Endothelial cell of umbilical vein (primary cell): ENCODE measurements around the gene CTNND2.

Source experiments
- CTCF ChIP-seq, 2 donors: IDR thresholded peaks; 1 replicate in 1 of 2; 2 replicates in 1 of 2; pipeline ENCODE4 v1.5.1; 2011; ENCODE audit warnings: low read length in 2 of 2, mild to moderate bottlenecking in 2 of 2, moderate library complexity in 2 of 2, control low read depth in 1 of 2, inconsistent platforms in 1 of 2, low read depth in 1 of 2; ENCODE audit not compliant: insufficient read depth in 1 of 2; ENCODE audit errors: extremely low read depth in 1 of 2
- EZH2 ChIP-seq: IDR thresholded peaks from 2 replicates; pipeline ENCODE4 v1.6.1; 2012; ENCODE audit warnings: borderline replicate concordance, low read depth, mild to moderate bottlenecking, moderate library complexity, low read length, inconsistent platforms; ENCODE audit not compliant: severe bottlenecking
- FOS ChIP-seq: IDR thresholded peaks from 2 replicates; pipeline ENCODE4 v1.6.1; 2011; ENCODE audit warnings: mild to moderate bottlenecking, low read length, moderate library complexity, borderline replicate concordance; ENCODE audit not compliant: insufficient read depth
- GATA2 ChIP-seq: IDR thresholded peaks from 2 replicates; pipeline ENCODE4 v1.7.0; 2011; ENCODE audit warnings: low read depth, mild to moderate bottlenecking, moderate library complexity, mixed read lengths, low read length; ENCODE audit not compliant: insufficient read length, insufficient read depth
- JUN ChIP-seq: IDR thresholded peaks from 2 replicates; pipeline ENCODE4 v1.6.1; 2011; ENCODE audit warnings: borderline replicate concordance, low read depth; ENCODE audit not compliant: insufficient read length, insufficient read depth
- MAX ChIP-seq: IDR thresholded peaks from 2 replicates; pipeline ENCODE4 v1.6.1; 2011; ENCODE audit not compliant: insufficient read depth, insufficient read length
- MYC ChIP-seq: IDR thresholded peaks from one replicate; pipeline ENCODE4 v1.6.1; 2011; ENCODE audit warnings: mild to moderate bottlenecking, low read depth, low read length
- POLR2A ChIP-seq: IDR thresholded peaks from 2 replicates; pipeline ENCODE4 v1.6.1; 2012; ENCODE audit warnings: low read depth, mild to moderate bottlenecking, control low read depth, low read length
- POLR2AphosphoS5 ChIP-seq: IDR thresholded peaks from 2 replicates; pipeline ENCODE4 v1.6.1; 2012; ENCODE audit warnings: low read depth, mild to moderate bottlenecking, control low read depth, low read length, moderate library complexity; ENCODE audit not compliant: insufficient read depth

- TF ChIP-seq CTCF (IDR thresholded peaks at IDR 0.05; ENCODE audit: extremely low read depth in 1 of 2, insufficient read depth in 1 of 2, low read depth in 1 of 2, low read length in 2 of 2) (no peak), JUN (no peak), POLR2A (no peak), EZH2 (no peak), POLR2AphosphoS5 (no peak), FOS (no peak), MAX (no peak), GATA2 (no peak), MYC (no peak)
These were observed 569.8 kb downstream of the CTNND2 start for GRCh38 chr5:11334404-11334803.
